NOMO-1 treated with dmso at 0.1 percent for 144 hours (cell line): ENCODE data around the gene ZNF710.

Experiments used
- DNase-seq: peaks from one replicate; lab custom pipeline; 2025; ENCODE audit not compliant: unreplicated experiment; lab: John Stamatoyannopoulos, UW

ZNF710 gene

GRCh38 chr15:90037511-90037860, 36.4 kb downstream of the ZNF710 start:
- no peak for DNase-seq

DNA sequence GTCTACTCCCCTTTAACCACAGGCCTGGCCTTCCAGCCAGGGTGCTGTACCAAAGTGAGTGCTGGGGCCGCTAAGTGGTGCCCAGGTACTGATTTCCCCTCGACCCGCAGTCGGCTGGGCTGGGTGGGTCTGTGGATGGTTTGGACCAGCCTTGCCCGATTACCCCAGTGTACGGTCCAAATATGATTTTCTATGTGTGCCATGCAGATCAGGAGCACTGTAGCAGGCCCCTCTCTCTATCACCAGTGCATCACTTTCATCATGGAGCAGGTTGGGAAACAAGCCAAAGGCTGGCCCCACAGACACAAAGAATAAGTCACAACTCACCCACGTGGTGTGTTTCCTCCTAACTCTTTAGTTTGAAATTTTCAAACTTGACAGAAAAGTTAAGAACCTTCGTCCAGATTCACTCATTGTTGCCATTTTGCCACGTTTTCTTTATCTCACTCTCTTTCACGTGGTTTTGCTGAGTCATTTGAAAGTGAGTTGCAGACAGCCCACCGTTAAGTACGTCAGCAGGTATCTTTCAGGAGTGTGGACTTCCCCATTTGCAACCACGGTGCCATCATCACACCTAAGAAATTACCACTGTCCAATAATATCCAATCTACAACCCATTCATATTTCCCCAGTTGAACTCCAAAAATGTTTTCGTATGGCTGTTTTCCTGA, 37.0 kb downstream of the ZNF710 start:
- DNase-seq = no peak

DNA sequence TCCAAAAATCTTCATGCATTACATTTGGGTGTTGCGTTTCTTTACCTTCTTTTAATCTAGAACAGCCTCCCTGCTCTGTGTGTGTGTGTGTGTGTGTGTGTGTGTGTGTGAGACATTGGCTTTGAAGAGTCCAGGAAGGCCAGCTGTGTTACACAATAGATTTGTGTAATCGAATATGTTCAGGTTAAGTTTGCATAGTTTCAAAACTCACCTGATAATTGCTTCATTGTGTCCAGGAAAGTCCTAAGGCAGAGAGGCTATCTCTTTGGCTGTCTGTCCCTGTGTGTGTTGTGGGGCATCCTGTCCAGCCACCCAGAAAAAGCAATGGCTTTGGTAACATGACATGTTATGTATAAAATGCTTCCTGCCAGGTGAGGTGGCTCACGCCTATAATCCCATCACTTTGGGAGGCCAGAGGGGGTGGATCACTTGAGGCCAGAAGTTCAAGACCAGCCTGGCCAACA, 37.5 kb downstream of the ZNF710 start:
- no peak for DNase-seq

- no peak for DNase-seq
These were observed 38.9 kb downstream of the ZNF710 start for GRCh38 chr15:90039996-90040395.

GRCh38 chr15:90040618-90041017, 39.5 kb downstream of the ZNF710 start:
- DNase-seq = no peak

- no peak for DNase-seq
These were observed 41.2 kb downstream of the ZNF710 start for GRCh38 chr15:90042356-90042755.

- DNase-seq = no peak
These were observed 41.8 kb downstream of the ZNF710 start for GRCh38 chr15:90042766-90043529.

DNA sequence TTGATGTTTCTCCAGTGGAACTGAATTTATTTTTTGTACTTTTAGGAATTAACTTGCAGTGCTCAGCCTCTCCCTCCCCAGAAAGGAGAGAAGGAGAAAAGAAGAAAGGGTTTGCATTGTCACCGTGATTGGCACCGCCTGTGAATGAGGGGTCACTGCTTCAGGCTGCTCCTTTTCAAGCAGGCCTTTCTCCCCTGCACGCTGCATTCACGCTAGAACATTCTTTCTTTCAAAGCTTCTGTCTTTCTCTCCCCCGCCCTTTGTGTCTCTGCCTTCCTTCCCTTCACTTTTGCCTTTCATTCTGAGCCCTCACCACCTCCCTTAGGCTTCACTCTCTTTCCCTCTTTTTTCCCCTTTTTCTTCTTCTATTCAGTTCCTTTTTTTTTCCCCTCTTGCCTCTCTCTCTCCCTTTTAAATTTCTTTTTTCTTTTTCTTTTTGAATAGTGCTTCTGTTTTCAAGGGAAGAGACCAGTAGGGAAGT, 42.4 kb downstream of the ZNF710 start:
- DNase-seq = no peak

DNA sequence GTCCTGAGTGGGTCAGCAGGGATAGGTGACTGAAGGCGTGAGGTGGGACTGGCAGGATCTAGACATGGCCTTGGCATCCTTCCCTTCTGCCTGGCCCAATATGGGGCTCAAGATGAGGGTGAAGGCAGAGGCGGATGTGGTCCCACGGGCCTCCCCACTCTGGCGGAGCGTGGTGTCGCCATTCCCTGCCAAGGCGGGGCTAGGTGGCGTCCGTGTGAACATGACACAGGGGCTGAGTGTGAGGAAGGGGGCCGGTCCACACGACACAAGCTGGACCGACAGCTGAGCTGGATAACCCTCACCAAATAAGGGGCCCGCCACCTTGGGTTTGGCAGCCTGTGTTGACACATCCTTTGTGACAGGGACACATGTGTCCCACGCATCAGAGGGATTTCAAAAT, 43.1 kb downstream of the ZNF710 start:
- DNase-seq = no peak

GRCh38 chr15:90044916-90045371, 43.8 kb downstream of the ZNF710 start:
- DNase-seq = no peak

GRCh38 chr15:90046289-90046688, 45.2 kb downstream of the ZNF710 start:
- no peak for DNase-seq

DNA sequence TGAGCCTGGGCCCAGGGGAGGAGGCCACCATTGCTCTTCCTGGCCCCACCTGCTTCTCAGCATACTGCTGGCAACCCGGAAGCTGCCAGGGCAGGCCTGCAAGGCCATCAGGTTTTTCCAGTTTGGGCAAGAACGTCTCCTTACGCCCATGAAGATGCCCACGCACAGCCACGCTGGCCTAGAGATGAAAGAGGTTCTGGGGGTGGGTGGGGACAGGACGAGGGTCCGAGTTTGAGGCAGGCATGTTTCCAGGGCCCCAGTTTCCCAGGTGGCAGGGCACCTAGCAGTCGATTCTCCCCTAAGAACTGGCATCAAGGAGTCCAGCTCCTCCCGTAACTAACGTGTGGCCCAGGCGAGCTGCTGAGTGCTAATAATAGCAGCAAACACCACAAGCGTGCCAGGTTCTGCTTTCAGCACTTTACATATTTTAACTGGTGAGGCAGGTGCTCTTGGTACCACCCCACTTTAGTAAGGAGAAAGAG, 45.8 kb downstream of the ZNF710 start:
- DNase-seq = no peak

DNA sequence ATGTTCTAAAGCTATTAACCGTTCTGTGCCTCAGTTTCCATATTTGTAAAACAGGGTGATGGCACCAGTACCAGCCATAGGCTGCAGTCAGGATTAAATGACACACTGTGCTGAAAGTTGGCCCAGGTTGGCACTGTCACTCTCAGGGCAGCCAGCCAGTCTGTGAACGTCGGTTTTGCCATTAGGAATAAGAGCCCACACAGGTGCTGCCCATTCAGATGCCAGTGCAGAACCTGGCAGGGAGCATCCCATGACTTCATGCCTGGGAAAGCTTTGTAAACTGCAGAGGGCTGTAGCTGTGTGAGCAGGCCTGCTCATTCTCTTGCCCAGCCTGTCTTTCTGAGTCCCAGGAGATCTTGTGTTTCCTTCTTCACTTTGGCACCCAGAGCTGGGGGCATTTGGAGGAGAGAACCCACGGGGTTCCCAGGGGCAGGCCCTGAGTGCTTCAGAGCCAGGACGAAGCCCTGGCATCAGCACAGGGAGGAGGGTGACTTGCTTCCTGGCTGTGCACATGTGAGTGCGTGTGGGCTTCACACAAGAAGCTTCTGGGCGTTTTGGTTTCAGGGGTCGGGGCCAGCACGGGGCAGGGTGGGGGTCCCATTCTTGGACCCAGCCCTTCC, 46.9 kb downstream of the ZNF710 start:
- DNase-seq = no peak

DNA sequence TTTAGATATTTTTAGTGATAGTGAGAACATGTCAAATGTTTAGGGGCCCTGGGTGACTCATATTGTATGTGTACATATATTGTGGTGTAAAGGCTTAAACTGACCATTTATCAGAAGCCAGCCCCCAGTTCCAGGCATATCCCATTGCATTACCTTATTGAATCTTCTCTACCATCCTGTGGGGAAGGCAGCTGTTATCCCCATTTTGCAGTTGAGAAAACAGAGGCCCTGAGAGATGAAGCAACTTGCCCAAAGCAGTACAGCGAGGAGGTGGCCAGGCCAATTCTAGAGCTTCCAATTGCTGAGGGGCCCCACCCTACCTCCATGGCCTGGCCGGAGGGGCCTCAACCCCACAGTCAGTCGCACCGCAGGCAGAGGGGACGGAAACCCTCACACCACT, 47.9 kb downstream of the ZNF710 start:
- no peak for DNase-seq

DNA sequence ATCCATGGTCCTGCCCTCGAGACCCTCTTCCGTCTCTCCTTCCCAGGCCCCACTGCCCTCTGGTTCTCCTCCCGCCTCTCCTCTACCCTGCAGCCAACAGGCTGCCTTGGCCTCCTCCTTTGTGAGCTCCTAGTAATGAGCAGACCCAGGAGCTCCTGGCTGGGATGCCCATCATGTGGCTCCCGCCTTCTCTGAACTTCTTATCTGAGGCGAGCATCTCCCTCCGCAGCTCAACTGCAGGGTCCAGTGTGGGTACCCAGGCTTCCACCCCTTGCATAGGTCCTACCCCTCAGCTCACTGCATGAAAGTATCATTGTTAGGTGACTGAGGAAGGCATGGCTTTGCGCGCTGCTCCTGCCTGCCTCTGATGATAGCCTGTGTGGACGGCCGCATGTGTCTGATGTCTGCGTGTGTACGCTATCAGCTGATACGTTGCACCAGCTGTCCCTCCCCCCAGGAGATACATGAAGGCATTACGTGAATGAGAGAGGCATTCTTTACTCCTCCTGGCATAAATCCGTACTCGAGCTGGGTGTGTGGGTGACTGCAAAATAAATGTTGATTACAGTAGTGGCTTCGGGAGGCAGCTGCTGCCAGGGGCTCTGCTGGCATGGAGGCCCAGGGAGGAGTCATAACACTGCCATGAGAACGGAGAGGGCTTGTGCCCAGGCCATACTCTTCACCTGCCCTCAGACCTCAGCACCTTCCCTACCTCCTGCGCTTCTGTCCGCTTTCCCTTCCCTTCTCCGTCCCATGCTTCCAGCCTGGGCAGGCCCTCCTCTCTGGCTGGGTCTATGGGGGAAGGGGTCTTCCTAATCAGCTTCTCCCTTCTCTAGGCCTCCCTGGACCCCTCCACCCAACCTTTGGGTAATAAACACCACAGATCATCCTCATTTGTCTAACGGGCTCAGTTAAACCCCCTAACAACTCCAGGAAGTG, 48.8 kb downstream of the ZNF710 start:
- no peak for DNase-seq

DNA sequence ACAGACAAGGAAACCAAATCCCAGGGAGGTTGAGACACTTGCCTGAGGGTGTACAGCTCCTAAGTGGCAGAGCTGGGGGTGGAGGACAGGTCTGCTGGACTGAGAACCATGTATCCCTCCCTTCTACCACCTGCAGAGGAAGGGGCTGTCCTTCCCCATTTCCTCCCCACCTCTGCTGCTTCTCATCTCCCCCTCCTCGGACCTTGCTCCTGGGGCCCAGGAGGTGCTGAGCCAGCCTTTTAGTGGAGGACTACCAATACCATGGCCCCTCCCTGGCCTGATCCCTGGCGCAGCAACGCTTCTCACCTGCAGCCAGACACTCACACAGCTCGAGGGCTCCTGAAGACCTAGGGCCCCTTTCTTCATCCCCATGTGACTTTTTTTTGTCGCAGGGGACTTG, 50.8 kb downstream of the ZNF710 start:
- no peak for DNase-seq

DNA sequence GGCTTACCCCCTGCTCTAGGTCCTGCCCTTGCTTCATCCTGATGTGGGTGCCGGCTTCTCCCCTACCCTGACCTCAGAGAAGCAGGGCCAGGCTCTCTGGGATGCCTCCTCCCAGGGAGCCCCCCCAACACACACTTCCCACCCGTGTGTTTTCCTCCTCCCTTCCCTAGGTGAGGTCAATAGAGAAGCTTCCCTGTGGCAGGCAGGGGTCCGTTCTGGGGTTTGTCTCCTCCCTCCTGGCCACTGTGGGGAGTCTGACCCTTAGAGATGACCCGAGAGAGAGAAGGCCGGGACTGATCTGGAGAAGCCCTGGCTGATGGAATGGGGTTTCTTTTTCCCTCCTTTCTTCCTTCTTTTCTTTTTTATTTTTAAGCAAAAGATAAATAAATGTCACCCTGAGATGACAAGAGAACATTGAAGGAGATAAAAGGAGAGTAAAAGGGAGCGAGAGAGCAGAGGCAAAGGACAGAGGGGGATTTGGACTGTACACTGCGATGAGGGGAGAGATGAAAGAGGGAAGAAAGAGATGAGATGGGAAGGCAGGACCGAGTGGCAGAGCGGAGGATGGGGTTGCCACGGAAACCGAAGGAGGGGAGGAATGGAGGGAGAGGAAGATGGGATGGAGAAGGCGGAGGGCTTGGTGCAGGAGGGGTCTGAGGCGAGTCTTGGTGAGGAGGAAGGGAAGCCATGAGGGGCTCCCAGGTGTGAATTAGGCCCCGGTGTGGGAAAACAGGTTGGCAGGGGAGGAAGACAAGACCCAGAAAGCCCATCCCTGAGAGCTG, 52.8 kb downstream of the ZNF710 start:
- no peak for DNase-seq

GRCh38 chr15:90054618-90055097, 53.5 kb downstream of the ZNF710 start:
- DNase-seq = no peak

DNA sequence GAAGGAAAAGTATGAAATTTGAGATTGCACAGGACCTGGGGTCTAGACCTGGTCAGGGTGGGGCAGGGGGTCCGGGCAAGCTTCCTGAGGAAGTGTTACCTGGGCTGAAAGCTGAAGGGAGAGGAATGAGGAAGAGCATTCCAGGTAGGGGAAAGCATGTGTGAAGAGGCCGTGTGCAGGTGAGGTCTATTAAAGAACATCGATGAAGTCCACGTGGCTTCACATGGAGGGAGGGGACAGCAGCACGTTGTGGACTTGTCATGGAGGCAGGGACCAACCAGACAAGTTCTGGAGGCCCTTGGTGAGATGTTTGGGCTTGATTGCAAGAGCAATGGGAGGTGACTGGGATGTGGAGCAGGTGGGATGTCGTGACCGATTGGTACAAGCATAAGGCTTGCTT, 54.1 kb downstream of the ZNF710 start:
- DNase-seq = no peak

DNA sequence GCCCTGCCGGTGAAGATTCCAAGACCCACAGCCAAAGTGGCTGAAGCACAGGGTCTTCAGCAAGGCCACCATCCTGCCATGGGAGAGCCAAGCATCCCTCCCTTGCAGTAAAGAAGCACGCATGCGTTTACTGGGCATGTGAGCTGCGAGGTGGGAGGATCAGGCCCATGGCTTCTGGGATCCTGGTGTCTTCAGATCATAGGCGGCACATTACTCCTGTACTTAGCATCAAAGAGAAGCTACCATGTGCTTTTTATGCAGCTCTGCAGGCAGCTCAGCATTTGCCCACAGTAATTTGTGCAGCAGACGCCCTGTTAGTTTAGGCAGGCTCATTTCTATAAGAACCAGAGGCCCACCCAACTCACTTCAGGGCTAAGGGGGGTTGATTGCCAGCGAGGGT, 55.4 kb downstream of the ZNF710 start:
- DNase-seq = no peak
